Measurements from ENCODE around the gene PKHD1. TPM values are rescaled to one million over a fixed set of nuclear protein-coding genes. Genes with fewer than 3 reads are reported as not detected.

The PKHD1 gene
- total RNA-seq, 1 donor from 2014 or later = 0.03 TPM

DNA sequence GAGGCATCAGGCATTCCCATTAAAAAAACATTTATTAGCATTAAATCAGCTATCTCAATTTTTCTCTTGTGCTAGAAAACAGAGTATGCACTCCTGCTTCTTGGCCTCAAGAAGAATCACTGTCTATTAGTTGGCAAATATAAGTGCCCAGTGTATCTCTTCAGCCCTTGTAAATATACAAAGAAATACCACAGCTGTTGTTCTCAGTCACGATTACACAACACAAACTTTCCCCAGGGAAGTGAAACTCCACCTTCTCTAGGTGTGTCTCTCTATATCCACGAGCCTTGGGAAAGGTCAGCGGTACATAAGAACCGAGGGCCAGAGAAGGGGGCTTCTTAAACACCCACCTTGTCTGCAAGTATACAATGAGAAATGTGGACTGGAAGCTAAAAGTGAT lies 194.7 kb downstream of the PKHD1 start:
- Mint-ChIP-seq H3K36me3 (ENCODE audit: low read depth, unreplicated experiment) (no peaks in the 10 kb centered on the region), H3K4me3 (ENCODE audit: unreplicated experiment) (no peak overlapping the region), H3K27me3 (ENCODE audit: unreplicated experiment) (peaks cover 1% of the 10 kb centered on the region), H3K9me3 (ENCODE audit: unreplicated experiment) (no peaks in the 10 kb centered on the region), H3K4me1 (ENCODE audit: unreplicated experiment) (no peaks in the 10 kb centered on the region), H3K27ac (ENCODE audit: unreplicated experiment) (no peak overlapping the region)
- DNase-seq (ENCODE audit: low spot score) = no peak
- TF ChIP-seq, protein P1, sequence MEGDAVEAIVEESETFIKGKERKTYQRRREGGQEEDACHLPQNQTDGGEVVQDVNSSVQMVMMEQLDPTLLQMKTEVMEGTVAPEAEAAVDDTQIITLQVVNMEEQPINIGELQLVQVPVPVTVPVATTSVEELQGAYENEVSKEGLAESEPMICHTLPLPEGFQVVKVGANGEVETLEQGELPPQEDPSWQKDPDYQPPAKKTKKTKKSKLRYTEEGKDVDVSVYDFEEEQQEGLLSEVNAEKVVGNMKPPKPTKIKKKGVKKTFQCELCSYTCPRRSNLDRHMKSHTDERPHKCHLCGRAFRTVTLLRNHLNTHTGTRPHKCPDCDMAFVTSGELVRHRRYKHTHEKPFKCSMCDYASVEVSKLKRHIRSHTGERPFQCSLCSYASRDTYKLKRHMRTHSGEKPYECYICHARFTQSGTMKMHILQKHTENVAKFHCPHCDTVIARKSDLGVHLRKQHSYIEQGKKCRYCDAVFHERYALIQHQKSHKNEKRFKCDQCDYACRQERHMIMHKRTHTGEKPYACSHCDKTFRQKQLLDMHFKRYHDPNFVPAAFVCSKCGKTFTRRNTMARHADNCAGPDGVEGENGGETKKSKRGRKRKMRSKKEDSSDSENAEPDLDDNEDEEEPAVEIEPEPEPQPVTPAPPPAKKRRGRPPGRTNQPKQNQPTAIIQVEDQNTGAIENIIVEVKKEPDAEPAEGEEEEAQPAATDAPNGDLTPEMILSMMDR (IDR thresholded peaks at IDR 0.05; ENCODE audit: unreplicated experiment) = no peak

DNA sequence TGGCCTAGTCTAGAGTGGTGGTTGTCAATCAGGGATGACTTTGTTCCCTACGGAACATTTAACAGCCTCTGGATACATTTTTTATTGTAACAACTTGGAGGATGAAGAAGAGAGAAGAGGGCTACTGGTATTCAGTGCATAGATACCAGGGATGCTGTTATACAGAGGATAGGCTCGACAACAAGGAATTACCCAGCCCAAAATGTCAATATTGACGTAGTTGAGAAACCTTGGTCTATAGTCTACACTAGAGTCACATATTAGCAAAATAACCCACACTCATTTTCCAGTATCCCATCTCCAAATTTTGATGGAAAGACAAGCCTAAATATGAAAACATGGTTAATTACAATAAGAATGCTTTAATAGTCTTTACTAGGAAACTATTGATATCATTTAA lies 195.1 kb downstream of the PKHD1 start:
- Mint-ChIP-seq H3K4me1 (ENCODE audit: unreplicated experiment) (no peaks in the 10 kb centered on the region), H3K27me3 (ENCODE audit: unreplicated experiment) (peaks cover 1% of the 10 kb centered on the region), H3K27ac (ENCODE audit: unreplicated experiment) (no peak overlapping the region), H3K9me3 (ENCODE audit: unreplicated experiment) (no peaks in the 10 kb centered on the region), H3K36me3 (ENCODE audit: low read depth, unreplicated experiment) (no peaks in the 10 kb centered on the region), H3K4me3 (ENCODE audit: unreplicated experiment) (no peak overlapping the region)
- DNase-seq (ENCODE audit: low spot score) = no peak
- TF ChIP-seq, protein P1 (IDR thresholded peaks at IDR 0.05; ENCODE audit: unreplicated experiment) = no peak

DNA sequence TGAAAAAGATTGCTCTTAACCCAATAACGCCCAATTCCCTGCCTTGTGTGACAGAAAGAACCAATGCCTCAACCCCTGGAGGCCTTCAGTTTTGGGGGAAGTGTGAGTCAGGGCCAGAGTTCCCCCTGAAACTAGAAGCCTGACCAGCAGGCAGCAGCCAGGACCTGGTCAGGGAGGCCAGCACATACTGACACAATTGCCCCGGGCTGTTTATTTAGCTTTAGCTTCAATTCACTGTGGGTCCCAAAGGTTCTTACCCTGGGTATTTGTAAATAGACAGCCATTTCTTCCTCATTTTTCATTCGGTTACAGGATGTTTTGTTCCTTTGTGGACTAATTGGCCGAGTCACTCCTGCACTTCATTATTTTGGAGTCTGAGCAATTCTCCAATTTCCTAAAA lies 195.6 kb downstream of the PKHD1 start:
- Mint-ChIP-seq H3K9me3 (ENCODE audit: unreplicated experiment) (no peaks in the 10 kb centered on the region), H3K36me3 (ENCODE audit: low read depth, unreplicated experiment) (no peaks in the 10 kb centered on the region), H3K27ac (ENCODE audit: unreplicated experiment) (no peak overlapping the region), H3K4me3 (ENCODE audit: unreplicated experiment) (no peak overlapping the region), H3K27me3 (ENCODE audit: unreplicated experiment) (peaks cover 1% of the 10 kb centered on the region), H3K4me1 (ENCODE audit: unreplicated experiment) (no peaks in the 10 kb centered on the region)
- TF ChIP-seq, protein P1 (IDR thresholded peaks at IDR 0.05; ENCODE audit: unreplicated experiment) = no peak
- no peak for DNase-seq (ENCODE audit: low spot score)

DNA sequence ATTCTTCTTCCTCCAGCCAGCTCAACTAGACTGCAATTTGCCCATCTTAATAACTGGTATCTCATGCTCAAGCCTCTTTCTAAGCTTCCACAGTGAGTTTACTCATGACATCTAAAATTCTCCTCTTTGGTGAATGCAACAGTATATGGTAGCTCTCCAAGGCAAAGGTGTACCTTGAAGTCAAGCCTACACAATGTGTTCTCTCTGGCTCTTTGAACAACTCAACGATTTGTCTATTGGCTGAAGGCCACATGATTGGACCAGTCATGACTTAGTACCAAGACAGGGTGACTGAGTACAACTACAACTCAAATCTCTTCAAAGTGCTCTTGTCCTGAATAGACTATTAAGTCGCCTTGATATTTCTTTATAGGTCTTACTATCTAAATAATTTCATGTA lies 199.6 kb downstream of the PKHD1 start:
- Mint-ChIP-seq H3K4me1 (ENCODE audit: unreplicated experiment) (no peaks in the 10 kb centered on the region), H3K27me3 (ENCODE audit: unreplicated experiment) (peaks cover 1% of the 10 kb centered on the region), H3K36me3 (ENCODE audit: low read depth, unreplicated experiment) (no peaks in the 10 kb centered on the region), H3K4me3 (ENCODE audit: unreplicated experiment) (no peak overlapping the region), H3K9me3 (ENCODE audit: unreplicated experiment) (no peaks in the 10 kb centered on the region), H3K27ac (ENCODE audit: unreplicated experiment) (no peak overlapping the region)
- TF ChIP-seq, protein P1 (IDR thresholded peaks at IDR 0.05; ENCODE audit: unreplicated experiment) = no peak
- no peak for DNase-seq (ENCODE audit: low spot score)

DNA sequence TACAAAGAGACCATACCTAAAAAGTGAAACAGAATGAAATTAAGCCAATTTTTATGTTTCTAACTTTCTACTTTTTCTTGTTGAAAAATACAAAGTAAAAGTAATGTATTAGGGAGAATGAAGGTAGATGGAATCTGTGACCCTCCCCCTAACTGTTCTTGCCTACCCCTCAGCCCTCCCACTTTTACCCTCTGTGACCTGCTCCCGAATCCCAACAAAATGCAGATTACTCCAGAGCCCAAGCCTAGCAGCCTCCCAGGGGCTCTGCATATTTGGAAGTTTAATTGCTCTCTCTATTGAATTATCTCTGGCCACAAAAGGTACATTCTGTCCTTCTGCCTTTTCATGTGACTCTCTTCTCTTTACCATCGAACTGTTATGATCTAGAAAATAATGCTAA lies 201.5 kb downstream of the PKHD1 start:
- Mint-ChIP-seq H3K36me3 (ENCODE audit: low read depth, unreplicated experiment) (no peaks in the 10 kb centered on the region), H3K27me3 (ENCODE audit: unreplicated experiment) (no peaks in the 10 kb centered on the region), H3K9me3 (ENCODE audit: unreplicated experiment) (no peaks in the 10 kb centered on the region), H3K4me1 (ENCODE audit: unreplicated experiment) (no peaks in the 10 kb centered on the region), H3K4me3 (ENCODE audit: unreplicated experiment) (no peak overlapping the region), H3K27ac (ENCODE audit: unreplicated experiment) (no peak overlapping the region)
- TF ChIP-seq, protein P1 (IDR thresholded peaks at IDR 0.05; ENCODE audit: unreplicated experiment) = no peak
- DNase-seq (ENCODE audit: low spot score) = no peak

Data from endothelial cell (in vitro differentiated cells).